Effector memory CD4-positive, alpha-beta T cell (primary cell): ENCODE results near the gene CAPSL.

ENCODE experiments used
- DNase-seq, 3 donors: peaks; one replicate each; pipeline ENCODE4 v3.0.0-alpha.2; 2020
- H3K27ac ChIP-seq: 2 replicates; pipeline ENCODE4 v1.7.0; 2013; ENCODE audit warnings: mild to moderate bottlenecking, low read length, moderate library complexity; ENCODE audit not compliant: insufficient read depth, poor library complexity, severe bottlenecking
- H3K27me3 ChIP-seq: replicated peaks from 2 replicates; pipeline ENCODE4 v1.7.0; 2013; ENCODE audit warnings: mild to moderate bottlenecking, low read length; ENCODE audit not compliant: insufficient read depth, control insufficient read depth, poor library complexity, severe bottlenecking
- H3K36me3 ChIP-seq: 2 replicates; pipeline ENCODE4 v1.7.0; 2013; ENCODE audit warnings: mild to moderate bottlenecking, low read length, moderate library complexity; ENCODE audit not compliant: control insufficient read depth, insufficient read depth
- H3K4me1 ChIP-seq: 2 replicates; pipeline ENCODE4 v1.7.0; 2013; ENCODE audit warnings: low read length, mild to moderate bottlenecking; ENCODE audit not compliant: control insufficient read depth, insufficient read depth, poor library complexity, severe bottlenecking
- H3K4me3 ChIP-seq: 2 replicates; pipeline ENCODE4 v1.7.0; 2013; ENCODE audit warnings: low read length, low read depth, mild to moderate bottlenecking; ENCODE audit not compliant: insufficient read depth, poor library complexity, severe bottlenecking
- H3K9me3 ChIP-seq: 2 replicates; pipeline ENCODE4 v1.7.0; 2013; ENCODE audit warnings: mild to moderate bottlenecking, low read length, moderate library complexity; ENCODE audit not compliant: control insufficient read depth

Gene CAPSL

GRCh38 chr5:35878079-35878478 is 60.3 kb downstream of the CAPSL start:
- peaks cover 2% of the 10 kb centered on the region for H3K9me3 ChIP-seq
- peaks cover 43% of the 10 kb centered on the region for H3K36me3 ChIP-seq
- DNase-seq = no peak
- H3K4me3 ChIP-seq = no peak overlapping the region
- H3K27ac ChIP-seq = no peak overlapping the region
- no peaks in the 10 kb centered on the region for H3K27me3 ChIP-seq
- H3K4me1 ChIP-seq = peaks cover 11% of the 10 kb centered on the region

- DNase-seq = no peak
- peaks cover 46% of the 10 kb centered on the region for H3K36me3 ChIP-seq
- H3K9me3 ChIP-seq = peaks cover 2% of the 10 kb centered on the region
- H3K27ac ChIP-seq = no peak overlapping the region
- H3K4me3 ChIP-seq = no peak overlapping the region
- no peaks in the 10 kb centered on the region for H3K27me3 ChIP-seq
- H3K4me1 ChIP-seq = peaks cover 8% of the 10 kb centered on the region
Observed at GRCh38 chr5:35877655-35878054, 60.8 kb downstream of the CAPSL start.

- Histone ChIP-seq H3K4me1 (peaks cover 8% of the 10 kb centered on the region), H3K4me3 (no peak overlapping the region), H3K27me3 (no peaks in the 10 kb centered on the region), H3K9me3 (peaks cover 2% of the 10 kb centered on the region), H3K36me3 (peaks cover 53% of the 10 kb centered on the region), H3K27ac (no peak overlapping the region)
- DNase-seq = no peak
Observed at GRCh38 chr5:35876922-35877321, 61.5 kb downstream of the CAPSL start.

DNA sequence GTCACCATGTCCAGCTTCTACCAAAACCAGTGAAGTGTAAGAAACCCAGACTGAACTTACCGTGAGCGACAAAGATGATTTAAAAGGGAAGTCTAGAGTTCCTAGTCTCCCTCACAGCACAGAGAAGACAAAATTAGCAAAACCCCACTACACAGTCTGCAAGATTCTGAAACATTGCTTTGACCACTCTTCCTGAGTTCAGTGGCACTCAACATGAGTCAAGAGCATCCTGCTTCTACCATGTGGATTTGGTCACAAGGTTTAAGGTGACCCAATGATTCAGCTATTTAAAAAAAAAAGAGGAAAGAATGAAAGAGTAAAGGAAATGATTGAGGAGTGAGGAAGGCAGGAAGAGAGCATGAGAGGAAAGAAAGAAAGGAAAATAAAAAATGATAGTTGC is 62.0 kb downstream of the CAPSL start:
- no peaks in the 10 kb centered on the region for H3K27me3 ChIP-seq
- no peak overlapping the region for H3K27ac ChIP-seq
- H3K36me3 ChIP-seq = peaks cover 58% of the 10 kb centered on the region
- no peak for DNase-seq
- H3K9me3 ChIP-seq = peaks cover 2% of the 10 kb centered on the region
- H3K4me1 ChIP-seq = peaks cover 8% of the 10 kb centered on the region
- no peak overlapping the region for H3K4me3 ChIP-seq

GRCh38 chr5:35870605-35871004 is 67.8 kb downstream of the CAPSL start:
- Histone ChIP-seq H3K9me3 (peaks cover 2% of the 10 kb centered on the region), H3K27me3 (no peaks in the 10 kb centered on the region), H3K4me3 (no peak overlapping the region), H3K36me3 (peaks cover 97% of the 10 kb centered on the region), H3K4me1 (peaks cover 32% of the 10 kb centered on the region), H3K27ac (no peak overlapping the region)
- no peak for DNase-seq

GRCh38 chr5:35869685-35870277 is 68.6 kb downstream of the CAPSL start:
- no peak for DNase-seq
- H3K27ac ChIP-seq = peak overlapping the region; percentile 29
- H3K27me3 ChIP-seq = no peaks in the 10 kb centered on the region
- H3K4me1 ChIP-seq = peaks cover 29% of the 10 kb centered on the region
- H3K4me3 ChIP-seq = no peak overlapping the region
- peaks cover 2% of the 10 kb centered on the region for H3K9me3 ChIP-seq
- peaks cover 89% of the 10 kb centered on the region for H3K36me3 ChIP-seq

DNA sequence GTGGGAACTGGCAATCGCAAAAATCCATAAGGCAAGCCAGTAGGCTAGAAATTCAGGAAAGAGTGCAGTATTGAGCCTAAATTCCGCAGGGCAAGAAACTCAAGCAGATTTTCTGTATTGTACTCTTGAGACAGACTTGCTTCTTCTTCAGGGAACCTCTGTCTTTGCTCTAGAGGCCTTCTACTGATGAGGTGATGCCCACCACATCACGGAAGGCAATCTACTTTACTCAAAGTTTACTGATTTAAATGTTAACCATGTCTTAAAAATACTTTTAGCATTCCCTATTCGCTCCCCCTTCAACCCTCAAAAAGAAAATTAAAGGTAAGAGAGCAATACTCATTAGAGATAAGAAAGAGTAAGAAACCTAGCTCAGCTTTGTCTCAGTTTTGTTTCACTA is 70.4 kb downstream of the CAPSL start:
- Histone ChIP-seq H3K36me3 (peaks cover 88% of the 10 kb centered on the region), H3K4me3 (no peak overlapping the region), H3K27me3 (no peaks in the 10 kb centered on the region), H3K9me3 (no peaks in the 10 kb centered on the region), H3K27ac (peak overlapping the region; percentile 32), H3K4me1 (peaks cover 38% of the 10 kb centered on the region)
- no peak for DNase-seq

- DNase-seq = no peak
- Histone ChIP-seq H3K4me3 (peak overlapping the region; percentile 64), H3K27ac (peak overlapping the region; percentile 99), H3K36me3 (peaks cover 77% of the 10 kb centered on the region), H3K9me3 (no peaks in the 10 kb centered on the region), H3K4me1 (peaks cover 32% of the 10 kb centered on the region), H3K27me3 (no peaks in the 10 kb centered on the region)
Observed at GRCh38 chr5:35863159-35863558, 75.3 kb downstream of the CAPSL start.

GRCh38 chr5:35862126-35862525 is 76.3 kb downstream of the CAPSL start:
- H3K27ac ChIP-seq = peak overlapping the region; percentile 99
- DNase-seq = no peak
- H3K9me3 ChIP-seq = no peaks in the 10 kb centered on the region
- no peaks in the 10 kb centered on the region for H3K27me3 ChIP-seq
- H3K4me3 ChIP-seq = peak overlapping the region; percentile 64
- H3K4me1 ChIP-seq = peaks cover 22% of the 10 kb centered on the region
- H3K36me3 ChIP-seq = peaks cover 66% of the 10 kb centered on the region

GRCh38 chr5:35861718-35862117 is 76.7 kb downstream of the CAPSL start:
- no peaks in the 10 kb centered on the region for H3K9me3 ChIP-seq
- H3K4me3 ChIP-seq = peak overlapping the region; percentile 64
- H3K4me1 ChIP-seq = peaks cover 19% of the 10 kb centered on the region
- H3K36me3 ChIP-seq = peaks cover 64% of the 10 kb centered on the region
- DNase-seq = no peak
- H3K27me3 ChIP-seq = no peaks in the 10 kb centered on the region
- H3K27ac ChIP-seq = peak overlapping the region; percentile 99
